ENCODE measurements around the gene METAP1D.

METAP1D gene

DNA sequence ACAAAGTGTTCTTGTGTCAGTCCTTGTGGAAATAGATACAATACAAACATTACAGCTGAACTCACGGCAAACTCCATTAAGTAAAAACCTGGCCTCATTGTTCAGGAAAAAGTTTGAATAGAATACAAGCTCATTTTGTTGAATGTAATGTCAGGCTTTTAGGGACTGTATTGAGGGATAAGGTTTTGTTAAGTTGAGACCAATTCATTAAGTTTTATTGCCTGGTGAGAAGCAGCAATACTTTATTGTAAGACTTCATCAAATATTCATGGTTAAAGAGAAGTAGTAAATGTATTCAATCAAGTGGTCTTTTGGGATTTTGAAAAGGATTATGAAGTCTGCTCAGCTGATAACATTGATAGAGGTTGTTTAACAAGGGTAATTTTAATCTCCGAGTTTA is 35.4 kb upstream of the METAP1D start:
- Histone ChIP-seq H3K9me3 (ENCODE audit: insufficient read depth, low read length) (no peaks in the 10 kb centered on the region), H3K27me3 (ENCODE audit: low read length) (no peaks in the 10 kb centered on the region), H4K20me1 (ENCODE audit: low read depth, low read length) (no peaks in the 10 kb centered on the region), H3K9me2 (replicated peaks; ENCODE audit: insufficient read depth, low read length) (no peaks in the 10 kb centered on the region), H2AFZ (ENCODE audit: low read depth, low read length, severe bottlenecking) (no peak overlapping the region), H3K4me2 (ENCODE audit: low read depth, low read length, poor library complexity, severe bottlenecking) (no peak overlapping the region), H3K79me2 (ENCODE audit: insufficient read depth, low read length) (peaks cover 5% of the 10 kb centered on the region; the same call in 1 of the 2 replicates), H3K9ac (ENCODE audit: low read length) (no peak overlapping the region), H3F3A (ENCODE audit: insufficient read depth) (no peaks in the 10 kb centered on the region), H3K4me3 (ENCODE audit: insufficient read depth, low read length, poor library complexity, severe bottlenecking) (no peak overlapping the region), H3K36me3 (ENCODE audit: low read length) (peaks cover 24% of the 10 kb centered on the region; the same call in 1 of the 2 replicates), H3K27ac (ENCODE audit: low read depth, low read length) (no peak overlapping the region)
- no peak for TF ChIP-seq EZH2phosphoT487 (conservative IDR thresholded peaks at IDR 0.05; ENCODE audit: low read length)

DNA sequence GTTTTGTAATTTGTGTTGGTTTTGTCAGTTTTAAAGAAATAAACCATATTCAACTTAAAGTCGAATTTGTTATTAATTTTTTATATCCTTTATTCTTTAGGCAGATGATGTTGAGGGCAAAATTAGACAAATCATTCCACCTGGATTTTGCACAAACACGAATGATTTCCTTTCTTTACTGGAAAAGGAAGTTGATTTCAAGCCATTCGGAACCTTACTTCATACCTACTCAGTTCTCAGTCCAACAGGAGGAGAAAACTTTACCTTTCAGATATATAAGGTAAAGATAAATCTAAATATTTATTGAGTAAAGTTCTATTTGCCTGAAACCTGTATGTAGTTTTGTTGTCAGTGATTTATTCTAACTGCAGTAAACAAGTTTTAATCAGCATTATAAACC is 34.5 kb upstream of the METAP1D start:
- H3K27me3 ChIP-seq (ENCODE audit: low read length): no peaks in the 10 kb centered on the region

DNA sequence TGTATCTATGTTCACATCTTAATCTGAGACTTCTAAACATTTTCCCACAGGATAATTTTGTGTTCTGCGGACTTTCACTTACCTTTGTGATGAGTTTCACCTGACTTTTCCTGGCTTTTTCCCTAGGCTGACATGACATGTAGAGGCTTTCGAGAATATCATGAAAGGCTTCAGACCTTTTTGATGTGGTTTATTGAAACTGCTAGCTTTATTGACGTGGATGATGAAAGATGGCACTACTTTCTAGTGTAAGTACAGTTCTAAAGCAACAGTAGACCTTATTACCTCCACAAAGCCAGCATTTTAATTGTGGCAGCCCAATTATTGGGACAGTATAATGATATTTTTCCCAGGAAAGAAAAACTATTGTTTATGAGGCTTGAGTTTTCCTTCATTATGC is 34.1 kb upstream of the METAP1D start:
- Histone ChIP-seq H2AFZ (ENCODE audit: low read depth, low read length, severe bottlenecking) (no peak overlapping the region), H4K20me1 (ENCODE audit: low read depth, low read length) (no peaks in the 10 kb centered on the region), H3K9me3 (ENCODE audit: insufficient read depth, low read length) (no peaks in the 10 kb centered on the region), H3K27ac (ENCODE audit: low read depth, low read length) (no peak overlapping the region), H3K9me2 (replicated peaks; ENCODE audit: insufficient read depth, low read length) (no peaks in the 10 kb centered on the region), H3K27me3 (ENCODE audit: low read length) (no peaks in the 10 kb centered on the region), H3K79me2 (ENCODE audit: insufficient read depth, low read length) (peaks cover 5% of the 10 kb centered on the region; the same call in 1 of the 2 replicates), H3F3A (ENCODE audit: insufficient read depth) (no peaks in the 10 kb centered on the region), H3K36me3 (ENCODE audit: low read length) (peaks cover 24% of the 10 kb centered on the region; the same call in 1 of the 2 replicates), H3K9ac (ENCODE audit: low read length) (no peak overlapping the region), H3K4me2 (ENCODE audit: low read depth, low read length, poor library complexity, severe bottlenecking) (no peak overlapping the region), H3K4me3 (ENCODE audit: insufficient read depth, low read length, poor library complexity, severe bottlenecking) (no peak overlapping the region)
- no peak for TF ChIP-seq EZH2phosphoT487 (conservative IDR thresholded peaks at IDR 0.05; ENCODE audit: low read length)
- TF ChIP-seq, protein P1, sequence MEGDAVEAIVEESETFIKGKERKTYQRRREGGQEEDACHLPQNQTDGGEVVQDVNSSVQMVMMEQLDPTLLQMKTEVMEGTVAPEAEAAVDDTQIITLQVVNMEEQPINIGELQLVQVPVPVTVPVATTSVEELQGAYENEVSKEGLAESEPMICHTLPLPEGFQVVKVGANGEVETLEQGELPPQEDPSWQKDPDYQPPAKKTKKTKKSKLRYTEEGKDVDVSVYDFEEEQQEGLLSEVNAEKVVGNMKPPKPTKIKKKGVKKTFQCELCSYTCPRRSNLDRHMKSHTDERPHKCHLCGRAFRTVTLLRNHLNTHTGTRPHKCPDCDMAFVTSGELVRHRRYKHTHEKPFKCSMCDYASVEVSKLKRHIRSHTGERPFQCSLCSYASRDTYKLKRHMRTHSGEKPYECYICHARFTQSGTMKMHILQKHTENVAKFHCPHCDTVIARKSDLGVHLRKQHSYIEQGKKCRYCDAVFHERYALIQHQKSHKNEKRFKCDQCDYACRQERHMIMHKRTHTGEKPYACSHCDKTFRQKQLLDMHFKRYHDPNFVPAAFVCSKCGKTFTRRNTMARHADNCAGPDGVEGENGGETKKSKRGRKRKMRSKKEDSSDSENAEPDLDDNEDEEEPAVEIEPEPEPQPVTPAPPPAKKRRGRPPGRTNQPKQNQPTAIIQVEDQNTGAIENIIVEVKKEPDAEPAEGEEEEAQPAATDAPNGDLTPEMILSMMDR (IDR thresholded peaks at IDR 0.05; ENCODE audit: insufficient read depth, low read length, poor library complexity, severe bottlenecking): no peak

More for the DNA sequence above, 34.5 kb upstream of the METAP1D start:
- Histone ChIP-seq H4K20me1 (ENCODE audit: low read depth, low read length) (no peaks in the 10 kb centered on the region), H3K4me2 (ENCODE audit: low read depth, low read length, poor library complexity, severe bottlenecking) (no peak overlapping the region), H3K9me2 (replicated peaks; ENCODE audit: insufficient read depth, low read length) (no peaks in the 10 kb centered on the region), H3K27ac (ENCODE audit: low read depth, low read length) (no peak overlapping the region), H3K36me3 (ENCODE audit: low read length) (peaks cover 24% of the 10 kb centered on the region; the same call in 1 of the 2 replicates), H3F3A (ENCODE audit: insufficient read depth) (no peaks in the 10 kb centered on the region), H3K9me3 (ENCODE audit: insufficient read depth, low read length) (no peaks in the 10 kb centered on the region), H2AFZ (ENCODE audit: low read depth, low read length, severe bottlenecking) (no peak overlapping the region), H3K79me2 (ENCODE audit: insufficient read depth, low read length) (peaks cover 5% of the 10 kb centered on the region; the same call in 1 of the 2 replicates), H3K4me3 (ENCODE audit: insufficient read depth, low read length, poor library complexity, severe bottlenecking) (no peak overlapping the region), H3K9ac (ENCODE audit: low read length) (no peak overlapping the region)
- TF ChIP-seq, protein P1 (IDR thresholded peaks at IDR 0.05; ENCODE audit: insufficient read depth, low read length, poor library complexity, severe bottlenecking): no peak
- no peak for TF ChIP-seq EZH2phosphoT487 (conservative IDR thresholded peaks at IDR 0.05; ENCODE audit: low read length)

DNA sequence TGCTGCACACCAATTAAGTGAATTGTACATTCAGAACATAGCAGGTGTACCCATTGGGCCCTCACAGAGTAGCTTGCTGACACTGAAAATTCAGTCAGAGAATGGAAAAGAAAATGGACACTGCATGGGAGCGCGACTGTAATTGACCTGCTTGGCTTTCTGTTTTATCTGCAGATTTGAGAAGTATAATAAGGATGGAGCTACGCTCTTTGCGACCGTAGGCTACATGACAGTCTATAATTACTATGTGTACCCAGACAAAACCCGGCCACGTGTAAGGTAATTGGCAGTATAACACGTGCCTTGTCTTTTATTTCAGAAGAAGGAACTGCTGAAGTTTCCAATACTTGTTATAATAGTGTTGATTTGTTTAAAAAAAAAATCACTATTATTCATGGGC is 33.5 kb upstream of the METAP1D start:
- Histone ChIP-seq H2AFZ (ENCODE audit: low read depth, low read length, severe bottlenecking) (no peak overlapping the region), H3K9ac (ENCODE audit: low read length) (no peak overlapping the region), H3K36me3 (ENCODE audit: low read length) (peaks cover 24% of the 10 kb centered on the region; the same call in 1 of the 2 replicates), H3F3A (ENCODE audit: insufficient read depth) (no peaks in the 10 kb centered on the region), H4K20me1 (ENCODE audit: low read depth, low read length) (no peaks in the 10 kb centered on the region), H3K79me2 (ENCODE audit: insufficient read depth, low read length) (no peaks in the 10 kb centered on the region), H3K4me3 (ENCODE audit: insufficient read depth, low read length, poor library complexity, severe bottlenecking) (no peak overlapping the region), H3K9me2 (replicated peaks; ENCODE audit: insufficient read depth, low read length) (no peaks in the 10 kb centered on the region), H3K4me2 (ENCODE audit: low read depth, low read length, poor library complexity, severe bottlenecking) (no peak overlapping the region), H3K27me3 (ENCODE audit: low read length) (no peaks in the 10 kb centered on the region), H3K9me3 (ENCODE audit: insufficient read depth, low read length) (no peaks in the 10 kb centered on the region), H3K27ac (ENCODE audit: low read depth, low read length) (no peak overlapping the region)
- TF ChIP-seq EZH2phosphoT487 (conservative IDR thresholded peaks at IDR 0.05; ENCODE audit: low read length): no peak
- TF ChIP-seq, protein P1 (IDR thresholded peaks at IDR 0.05; ENCODE audit: insufficient read depth, low read length, poor library complexity, severe bottlenecking): no peak
